GM12864 (cell line): ENCODE data around the gene PDE6B.

ENCODE experiments used
- DNase-seq: peaks from one replicate; pipeline ENCODE4 v3.0.0-alpha.2; 2011; ENCODE audit warnings: low read depth
- H3K4me3 ChIP-seq: 2 replicates; pipeline ENCODE4 v1.5.1; 2011; ENCODE audit warnings: mild to moderate bottlenecking, low read depth, low read length, control low read depth
- CTCF ChIP-seq: IDR thresholded peaks from 2 replicates; pipeline ENCODE4 v1.5.1; 2011; ENCODE audit warnings: low read depth, mild to moderate bottlenecking, moderate library complexity, low read length, control low read depth, inconsistent platforms; ENCODE audit errors: missing control alignments

The PDE6B gene

GRCh38 chr4:650951-651883 lies 25.8 kb downstream of the PDE6B start:
- no peak for DNase-seq
- no peak for TF ChIP-seq CTCF
- H3K4me3 ChIP-seq, result no peak overlapping the region

DNA sequence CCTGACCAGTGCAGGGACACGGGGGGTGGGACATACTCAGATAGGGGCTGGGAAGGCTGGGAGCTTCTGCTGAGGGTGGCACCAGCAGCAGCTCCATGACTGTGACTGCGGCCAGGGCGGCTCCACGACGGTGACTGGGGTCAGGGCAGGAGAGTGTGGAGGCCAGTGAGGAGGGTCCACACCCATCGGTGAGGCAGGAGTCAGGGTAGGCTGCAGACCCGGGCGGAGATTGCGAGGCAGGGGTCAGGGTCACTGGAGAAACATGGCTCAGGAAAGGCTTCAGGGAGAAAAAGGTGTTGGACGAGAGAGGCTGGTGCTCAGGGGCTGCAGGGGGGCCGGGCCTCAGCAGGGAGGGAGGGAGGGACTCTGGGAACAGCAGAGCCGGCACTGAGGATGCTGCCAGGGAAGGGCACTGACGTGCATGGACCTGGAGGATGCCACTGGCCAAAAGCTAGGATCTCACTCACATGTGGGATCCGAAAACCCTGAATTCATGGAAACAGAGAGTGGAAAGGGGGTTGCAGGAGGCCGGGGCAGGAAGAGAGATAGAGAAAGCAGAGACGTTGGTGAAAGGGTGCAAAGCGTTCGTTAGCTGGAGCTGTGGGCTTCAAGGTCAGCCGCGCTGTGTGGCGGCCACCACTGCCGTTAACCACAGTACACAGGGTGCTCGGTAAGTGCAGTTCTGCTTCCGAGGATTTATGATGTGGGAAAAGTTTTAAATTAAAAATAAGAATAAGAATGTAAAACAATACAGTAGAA lies 26.7 kb downstream of the PDE6B start:
- DNase-seq, result no peak
- TF ChIP-seq CTCF, result no peak

GRCh38 chr4:653080-653821 lies 27.9 kb downstream of the PDE6B start:
- no peak overlapping the region for H3K4me3 ChIP-seq
- DNase-seq, result no peak
- TF ChIP-seq CTCF, result no peak

More for the DNA sequence above, 26.7 kb downstream of the PDE6B start:
- H3K4me3 ChIP-seq, result no peak overlapping the region

GRCh38 chr4:653831-654502 lies 28.6 kb downstream of the PDE6B start:
- no peak overlapping the region for H3K4me3 ChIP-seq
- DNase-seq, result no peak
- no peak for TF ChIP-seq CTCF

DNA sequence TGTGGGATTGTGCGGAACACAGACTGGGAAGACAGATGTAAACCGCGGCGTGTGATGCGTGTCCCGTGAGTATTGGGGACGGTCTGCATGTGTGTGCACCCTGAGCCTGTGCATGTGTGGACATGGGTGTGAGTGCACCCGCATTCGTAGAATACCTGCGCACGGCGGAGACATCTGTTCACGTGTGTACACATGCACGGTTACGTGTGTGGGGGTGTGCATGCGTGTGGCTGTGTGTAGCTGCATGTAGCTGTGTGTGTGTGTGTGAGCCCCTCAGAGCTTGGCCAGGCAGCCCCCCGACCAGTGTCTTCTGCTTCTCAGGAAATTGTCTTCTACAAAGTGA lies 29.1 kb downstream of the PDE6B start:
- no peak for TF ChIP-seq CTCF
- H3K4me3 ChIP-seq, result no peak overlapping the region
- DNase-seq, result no peak

- no peak for TF ChIP-seq CTCF
- no peak overlapping the region for H3K4me3 ChIP-seq
- no peak for DNase-seq
Measured at GRCh38 chr4:654871-655463, 29.6 kb downstream of the PDE6B start.
